ENCODE data around the gene TANC1. TPM values are rescaled to one million over a fixed set of nuclear protein-coding genes. Genes with fewer than 3 reads are reported as not detected.
"Not testable (repeated sequence)": the region's sequence is repeated elsewhere in the genome, so short reads cannot be mapped to it uniquely, and the experiment has no call there.

Gene TANC1
- total RNA-seq, 3 donors from 2014 or later: 0.33 to 0.40 (median 0.34) TPM

GRCh38 chr2:159041328-159041727 is 72.9 kb downstream of the TANC1 start:
- H3K36me3 Mint-ChIP-seq (ENCODE audit: insufficient read depth); ATAC-seq; DNase-seq; H3K4me3 Mint-ChIP-seq; H3K9me3 Mint-ChIP-seq; H3K4me1 Mint-ChIP-seq (ENCODE audit: low read depth): not testable (repeated sequence)
- H3K27me3 Mint-ChIP-seq (ENCODE audit: low read depth): peaks cover 13% of the 10 kb centered on the region

- Mint-ChIP-seq H3K4me1 (ENCODE audit: low read depth) (no peaks in the 10 kb centered on the region), H3K9me3 (no peaks in the 10 kb centered on the region), H3K36me3 (ENCODE audit: insufficient read depth) (no peaks in the 10 kb centered on the region), H3K27me3 (ENCODE audit: low read depth) (peaks cover 13% of the 10 kb centered on the region), H3K4me3 (no peak overlapping the region)
- no peak for DNase-seq
- no peak for ATAC-seq
Measured at GRCh38 chr2:159042115-159042850, 73.8 kb downstream of the TANC1 start.

GRCh38 chr2:159043710-159044109 is 75.3 kb downstream of the TANC1 start:
- no peaks in the 10 kb centered on the region for H3K9me3 Mint-ChIP-seq
- H3K4me1 Mint-ChIP-seq (ENCODE audit: low read depth): no peaks in the 10 kb centered on the region
- H3K36me3 Mint-ChIP-seq (ENCODE audit: insufficient read depth): no peaks in the 10 kb centered on the region
- peaks cover 13% of the 10 kb centered on the region for H3K27me3 Mint-ChIP-seq (ENCODE audit: low read depth)
- DNase-seq (no peak), ATAC-seq (no peak)
- no peak overlapping the region for H3K4me3 Mint-ChIP-seq

- no peaks in the 10 kb centered on the region for H3K36me3 Mint-ChIP-seq (ENCODE audit: insufficient read depth)
- H3K9me3 Mint-ChIP-seq: no peaks in the 10 kb centered on the region
- H3K4me1 Mint-ChIP-seq (ENCODE audit: low read depth): no peaks in the 10 kb centered on the region
- DNase-seq (no peak), ATAC-seq (no peak)
- H3K27me3 Mint-ChIP-seq (ENCODE audit: low read depth): peaks cover 13% of the 10 kb centered on the region
- H3K4me3 Mint-ChIP-seq: no peak overlapping the region
Measured at GRCh38 chr2:159044804-159045286, 76.4 kb downstream of the TANC1 start.

- H3K27me3 Mint-ChIP-seq (ENCODE audit: low read depth): peaks cover 9% of the 10 kb centered on the region
- H3K4me1 Mint-ChIP-seq (ENCODE audit: low read depth): no peaks in the 10 kb centered on the region
- ATAC-seq (no peak), DNase-seq (no peak)
- H3K4me3 Mint-ChIP-seq: no peak overlapping the region
- H3K9me3 Mint-ChIP-seq: no peaks in the 10 kb centered on the region
- no peaks in the 10 kb centered on the region for H3K36me3 Mint-ChIP-seq (ENCODE audit: insufficient read depth)
Measured at GRCh38 chr2:159045545-159046454, 77.4 kb downstream of the TANC1 start.

- no peak for DNase-seq
- H3K36me3 Mint-ChIP-seq (ENCODE audit: insufficient read depth): no peaks in the 10 kb centered on the region
- H3K4me1 Mint-ChIP-seq (ENCODE audit: low read depth): no peaks in the 10 kb centered on the region
- H3K27me3 Mint-ChIP-seq (ENCODE audit: low read depth): peaks cover 9% of the 10 kb centered on the region
- no peak for ATAC-seq
- H3K4me3 Mint-ChIP-seq: no peak overlapping the region
- no peaks in the 10 kb centered on the region for H3K9me3 Mint-ChIP-seq
Measured at GRCh38 chr2:159046966-159047365, 78.5 kb downstream of the TANC1 start.

- no peaks in the 10 kb centered on the region for H3K36me3 Mint-ChIP-seq (ENCODE audit: insufficient read depth)
- no peak for ATAC-seq
Measured at GRCh38 chr2:159050426-159050825, 82.0 kb downstream of the TANC1 start.

GRCh38 chr2:159051133-159051532 is 82.7 kb downstream of the TANC1 start:
- peaks cover 2% of the 10 kb centered on the region for H3K27me3 Mint-ChIP-seq (ENCODE audit: low read depth)
- DNase-seq (no peak), ATAC-seq (no peak)

More at GRCh38 chr2:159050426-159050825, 82.0 kb downstream of the TANC1 start:
- peaks cover 2% of the 10 kb centered on the region for H3K27me3 Mint-ChIP-seq (ENCODE audit: low read depth)
- no peaks in the 10 kb centered on the region for H3K4me1 Mint-ChIP-seq (ENCODE audit: low read depth)
- H3K9me3 Mint-ChIP-seq: no peaks in the 10 kb centered on the region
- H3K4me3 Mint-ChIP-seq: no peak overlapping the region
- DNase-seq: no peak

GRCh38 chr2:159051661-159052060 is 83.2 kb downstream of the TANC1 start:
- no peak for ATAC-seq
- H3K4me3 Mint-ChIP-seq: no peak overlapping the region
- H3K9me3 Mint-ChIP-seq: no peaks in the 10 kb centered on the region
- H3K4me1 Mint-ChIP-seq (ENCODE audit: low read depth): no peaks in the 10 kb centered on the region
- no peaks in the 10 kb centered on the region for H3K36me3 Mint-ChIP-seq (ENCODE audit: insufficient read depth)
- peaks cover 2% of the 10 kb centered on the region for H3K27me3 Mint-ChIP-seq (ENCODE audit: low read depth)
- DNase-seq: no peak

More at GRCh38 chr2:159051133-159051532, 82.7 kb downstream of the TANC1 start:
- H3K4me1 Mint-ChIP-seq (ENCODE audit: low read depth): no peaks in the 10 kb centered on the region
- no peak overlapping the region for H3K4me3 Mint-ChIP-seq
- no peaks in the 10 kb centered on the region for H3K9me3 Mint-ChIP-seq
- no peaks in the 10 kb centered on the region for H3K36me3 Mint-ChIP-seq (ENCODE audit: insufficient read depth)

GRCh38 chr2:159052157-159052601 is 83.7 kb downstream of the TANC1 start:
- ATAC-seq (no peak), DNase-seq (no peak)
- Mint-ChIP-seq H3K36me3 (ENCODE audit: insufficient read depth) (no peaks in the 10 kb centered on the region), H3K9me3 (no peaks in the 10 kb centered on the region), H3K4me3 (no peak overlapping the region), H3K27me3 (ENCODE audit: low read depth) (peaks cover 2% of the 10 kb centered on the region), H3K4me1 (ENCODE audit: low read depth) (no peaks in the 10 kb centered on the region)

GRCh38 chr2:159053161-159054031 is 85.0 kb downstream of the TANC1 start:
- DNase-seq (no peak), ATAC-seq (no peak)
- no peaks in the 10 kb centered on the region for H3K9me3 Mint-ChIP-seq
- no peaks in the 10 kb centered on the region for H3K36me3 Mint-ChIP-seq (ENCODE audit: insufficient read depth)
- H3K4me3 Mint-ChIP-seq: no peak overlapping the region
- H3K4me1 Mint-ChIP-seq (ENCODE audit: low read depth): no peaks in the 10 kb centered on the region
- peaks cover 2% of the 10 kb centered on the region for H3K27me3 Mint-ChIP-seq (ENCODE audit: low read depth)

- no peaks in the 10 kb centered on the region for H3K36me3 Mint-ChIP-seq (ENCODE audit: insufficient read depth)
- peaks cover 2% of the 10 kb centered on the region for H3K27me3 Mint-ChIP-seq (ENCODE audit: low read depth)
- no peak overlapping the region for H3K4me3 Mint-ChIP-seq
Measured at GRCh38 chr2:159054032-159054334, 85.5 kb downstream of the TANC1 start.

GRCh38 chr2:159054985-159055384 is 86.5 kb downstream of the TANC1 start:
- H3K4me3 Mint-ChIP-seq: no peak overlapping the region
- no peaks in the 10 kb centered on the region for H3K4me1 Mint-ChIP-seq (ENCODE audit: low read depth)
- ATAC-seq (no peak), DNase-seq (no peak)
- no peaks in the 10 kb centered on the region for H3K36me3 Mint-ChIP-seq (ENCODE audit: insufficient read depth)
- H3K27me3 Mint-ChIP-seq (ENCODE audit: low read depth): peaks cover 2% of the 10 kb centered on the region
- H3K9me3 Mint-ChIP-seq: no peaks in the 10 kb centered on the region

More at GRCh38 chr2:159054032-159054334, 85.5 kb downstream of the TANC1 start:
- DNase-seq: no peak
- H3K4me1 Mint-ChIP-seq (ENCODE audit: low read depth): no peaks in the 10 kb centered on the region
- no peaks in the 10 kb centered on the region for H3K9me3 Mint-ChIP-seq
- ATAC-seq: no peak

- DNase-seq (no peak), ATAC-seq (no peak)
- Mint-ChIP-seq H3K4me1 (ENCODE audit: low read depth) (no peaks in the 10 kb centered on the region), H3K36me3 (ENCODE audit: insufficient read depth) (no peaks in the 10 kb centered on the region), H3K9me3 (no peaks in the 10 kb centered on the region), H3K4me3 (no peak overlapping the region), H3K27me3 (ENCODE audit: low read depth) (no peaks in the 10 kb centered on the region)
Measured at GRCh38 chr2:159060518-159060917, 92.1 kb downstream of the TANC1 start.
